GM10847 (cell line): ENCODE results near the gene SLC12A4.

Source experiments
- POLR2A ChIP-seq: IDR thresholded peaks from 2 replicates; pipeline ENCODE4 v1.6.1; 2011; ENCODE audit not compliant: insufficient read length; ENCODE audit errors: extremely low read depth

SLC12A4 gene

DNA sequence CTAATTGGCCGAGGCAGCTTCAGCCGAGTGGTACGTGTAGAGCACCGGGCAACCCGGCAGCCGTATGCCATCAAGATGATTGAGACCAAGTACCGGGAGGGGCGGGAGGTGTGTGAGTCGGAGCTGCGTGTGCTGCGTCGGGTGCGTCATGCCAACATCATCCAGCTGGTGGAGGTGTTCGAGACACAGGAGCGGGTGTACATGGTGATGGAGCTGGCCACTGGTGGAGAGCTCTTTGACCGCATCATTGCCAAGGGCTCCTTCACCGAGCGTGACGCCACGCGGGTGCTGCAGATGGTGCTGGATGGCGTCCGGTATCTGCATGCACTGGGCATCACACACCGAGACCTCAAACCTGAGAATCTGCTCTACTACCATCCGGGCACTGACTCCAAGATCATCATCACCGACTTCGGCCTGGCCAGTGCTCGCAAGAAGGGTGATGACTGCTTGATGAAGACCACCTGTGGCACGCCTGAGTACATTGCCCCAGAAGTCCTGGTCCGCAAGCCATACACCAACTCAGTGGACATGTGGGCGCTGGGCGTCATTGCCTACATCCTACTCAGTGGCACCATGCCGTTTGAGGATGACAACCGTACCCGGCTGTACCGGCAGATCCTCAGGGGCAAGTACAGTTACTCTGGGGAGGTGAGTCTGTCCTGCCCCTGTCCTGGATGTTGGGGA, 59.2 kb downstream of the SLC12A4 start:
- TF ChIP-seq POLR2A, result no peak

DNA sequence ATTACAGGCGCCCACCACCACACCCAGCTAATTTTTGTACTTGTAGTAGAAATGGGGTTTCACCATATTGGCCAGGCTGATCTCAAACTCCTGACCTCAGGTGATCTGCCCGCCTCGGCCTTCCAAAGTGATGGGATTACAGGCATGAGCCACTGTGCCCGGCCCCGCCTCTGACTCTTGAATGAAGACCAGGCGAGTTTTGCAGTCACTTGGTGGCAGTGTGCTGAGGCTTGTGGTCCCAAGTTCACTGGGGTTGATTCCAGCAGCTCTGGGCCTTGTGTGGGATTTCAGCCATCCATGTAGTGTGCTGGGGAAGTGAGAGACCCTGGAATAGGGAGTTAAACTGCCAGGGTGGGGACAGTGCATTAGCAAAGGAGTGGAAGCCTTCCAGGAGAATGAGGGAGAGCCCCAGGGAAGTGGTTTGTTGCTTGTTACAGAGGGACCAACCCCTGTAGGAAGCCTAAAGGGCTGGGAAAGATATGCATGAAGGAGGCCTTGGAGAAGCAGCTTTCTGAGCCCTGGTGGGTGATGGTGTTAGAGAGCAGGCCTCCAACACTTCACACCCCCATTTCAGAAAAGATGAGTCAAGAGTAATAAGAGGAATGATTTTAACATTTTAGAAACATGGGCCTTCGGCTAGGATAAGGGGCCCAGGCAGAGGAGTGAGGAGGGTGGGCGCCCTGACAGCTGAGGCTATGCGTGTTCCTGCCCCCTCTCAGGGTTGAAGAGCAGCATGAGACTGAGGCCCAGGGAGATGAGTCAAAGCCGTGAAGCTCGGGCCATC, 60.8 kb downstream of the SLC12A4 start:
- TF ChIP-seq POLR2A, result no peak

DNA sequence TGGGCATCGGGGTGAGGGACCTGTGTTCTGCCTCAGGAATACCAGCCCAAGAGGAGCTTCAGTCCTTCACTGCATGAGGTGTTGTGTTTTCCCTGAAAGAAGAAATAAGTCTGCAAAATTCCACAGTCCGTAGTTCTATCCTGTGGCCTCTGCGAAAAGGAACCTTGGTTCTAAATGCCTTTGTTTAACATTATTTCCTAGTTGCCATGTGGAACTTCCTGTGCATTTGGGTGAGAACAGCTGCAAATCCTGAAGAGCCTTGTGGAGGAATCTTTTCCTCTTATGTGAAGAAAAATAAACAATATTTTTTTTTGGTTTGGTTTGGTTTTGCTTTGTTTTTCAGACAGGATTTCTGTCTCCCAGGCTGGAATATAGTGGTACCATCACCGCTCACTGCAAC, 65.6 kb downstream of the SLC12A4 start:
- no peak for TF ChIP-seq POLR2A

DNA sequence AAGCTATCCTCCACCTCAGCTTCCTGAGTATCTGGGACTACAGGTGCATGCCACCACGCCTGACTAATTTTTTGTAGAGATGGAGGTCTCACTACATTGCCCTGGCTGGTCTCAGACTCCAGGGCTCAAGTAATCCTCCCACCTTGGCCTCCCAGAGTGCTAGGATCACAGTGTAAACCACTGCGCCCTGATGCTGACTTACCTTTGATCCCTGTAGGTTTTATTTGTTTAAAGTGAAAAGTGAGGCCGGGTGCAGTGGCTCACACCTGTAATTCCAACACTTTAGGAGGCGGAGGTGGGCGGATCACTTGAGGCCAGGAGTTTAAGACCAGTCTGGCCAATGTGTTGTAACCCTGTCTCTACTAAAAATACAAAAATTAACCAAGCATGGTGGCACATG, 66.7 kb downstream of the SLC12A4 start:
- no peak for TF ChIP-seq POLR2A

DNA sequence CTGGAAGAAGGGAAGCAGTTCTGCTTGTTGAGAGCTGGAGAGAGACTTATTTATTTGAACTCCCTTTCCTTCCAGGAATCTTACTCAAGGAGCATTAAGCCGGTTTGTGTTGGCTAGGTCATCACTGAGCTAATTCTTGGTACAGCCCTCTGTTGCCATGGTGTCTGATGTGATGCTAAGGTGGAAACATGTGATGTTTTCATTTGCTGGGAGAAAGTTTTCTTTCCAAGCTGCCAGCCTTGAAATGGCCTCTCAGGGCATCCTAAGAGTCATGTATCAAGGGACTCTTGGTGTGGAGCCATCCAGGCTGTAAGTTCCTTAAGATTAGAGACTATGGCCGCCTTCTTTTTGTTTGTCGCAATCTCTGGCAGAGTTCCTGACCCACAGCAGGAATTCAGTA, 71.2 kb downstream of the SLC12A4 start:
- no peak for TF ChIP-seq POLR2A

DNA sequence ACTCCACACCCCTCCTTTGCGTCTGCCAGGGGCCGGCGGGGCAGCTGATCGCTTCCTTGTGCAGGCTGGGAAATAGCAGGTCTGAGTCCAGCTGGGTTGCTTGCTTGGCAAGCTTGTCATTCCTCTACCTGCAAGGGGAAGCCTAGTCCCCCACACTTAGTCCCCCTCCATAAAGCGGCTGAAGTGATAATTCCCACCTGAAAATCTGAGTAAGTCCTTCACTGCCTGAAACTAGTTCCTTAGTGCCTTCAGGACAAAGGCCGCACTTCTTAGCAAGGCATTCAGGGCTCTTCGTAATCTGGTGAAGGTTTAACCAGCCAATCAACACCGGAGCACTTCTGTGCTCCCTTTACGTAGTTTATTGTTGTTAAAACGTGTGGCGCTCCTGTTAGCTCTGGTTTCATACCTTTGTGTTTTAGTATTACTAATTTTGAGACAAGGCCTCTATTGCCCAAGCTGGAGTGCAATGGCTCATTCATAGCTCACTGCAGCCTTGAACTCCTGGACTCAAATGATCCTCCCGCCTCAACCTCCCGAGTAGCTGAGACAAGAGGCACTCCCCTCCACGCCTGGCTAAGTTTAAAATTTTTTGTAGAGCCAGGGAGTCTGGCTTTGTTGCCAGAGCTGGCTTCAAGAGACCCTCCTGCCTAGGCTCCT, 74.6 kb downstream of the SLC12A4 start:
- TF ChIP-seq POLR2A, result no peak
